HepG2 (cell line): ENCODE data around the gene CAPG. TPM values are rescaled to one million over a fixed set of nuclear protein-coding genes. Genes with fewer than 3 reads are reported as not detected.

Experiments used
- AGO2 ChIP-seq: fragments of 200-400 bp; formaldehyde crosslinking; optimal IDR thresholded peaks from 2 replicates; pipeline ENCODE3; 2017; ENCODE audit warnings: mild to moderate bottlenecking, low read depth, low read length, moderate library complexity
- AHR ChIP-seq: IDR thresholded peaks from 2 replicates; pipeline ENCODE4 v1.6.1; 2018; ENCODE audit warnings: missing genetic modification reagents, missing compliant biosample characterization
- ASH2L ChIP-seq: fragments of 300-600, 200-600 bp; sonication (generic); IDR thresholded peaks from 2 replicates; pipeline ENCODE4 v1.7.0; 2017; ENCODE audit warnings: low read depth, mild to moderate bottlenecking, moderate library complexity, mixed read lengths, low read length; ENCODE audit not compliant: insufficient read length
- BCL6 ChIP-seq: IDR thresholded peaks from 2 replicates; pipeline ENCODE4 v1.6.1; 2016; ENCODE audit warnings: missing genetic modification reagents, missing compliant biosample characterization
- CEBPG ChIP-seq: IDR thresholded peaks from 2 replicates; pipeline ENCODE4 v1.6.1; 2016
- DNMT3B ChIP-seq: conservative IDR thresholded peaks from 2 replicates; pipeline ENCODE4 v1.6.1; 2016; ENCODE audit warnings: missing biosample characterization, control low read depth
- DRAP1 ChIP-seq: IDR thresholded peaks from 2 replicates; pipeline ENCODE4 v1.6.1; 2016; ENCODE audit warnings: missing genetic modification reagents, missing compliant biosample characterization
- FOXP1 ChIP-seq, 2 experiments: fragments of 450-650 bp in 1 of 2; IDR thresholded peaks; 2 replicates each; pipeline ENCODE4 v1.6.1; 2017 to 2018; ENCODE audit warnings: antibody characterized with exemption in 1 of 2
- GABPB1 ChIP-seq: IDR thresholded peaks from 2 replicates; pipeline ENCODE4 v1.6.1; 2016; ENCODE audit warnings: mild to moderate bottlenecking, missing genetic modification reagents, moderate library complexity, missing compliant biosample characterization
- HOXA3 ChIP-seq: sonication (generic); formaldehyde crosslinking; IDR thresholded peaks from 2 replicates; pipeline ENCODE4 v1.5.0; 2020; ENCODE audit warnings: missing genetic modification reagents
- HOXA5 ChIP-seq: sonication (generic); formaldehyde crosslinking; IDR thresholded peaks from 2 replicates; pipeline ENCODE4 v1.4.0; 2020; ENCODE audit warnings: missing genetic modification reagents
- REXO4 ChIP-seq: sonication (generic); formaldehyde crosslinking; IDR thresholded peaks from 2 replicates; pipeline ENCODE4 v1.8.0; 2022; ENCODE audit warnings: missing genetic modification reagents, mild to moderate bottlenecking, borderline replicate concordance
- RFXAP ChIP-seq: sonication (generic); formaldehyde crosslinking; IDR thresholded peaks from 2 replicates; pipeline ENCODE4 v1.4.0; 2020; ENCODE audit warnings: missing genetic modification reagents, borderline replicate concordance
- SALL1 ChIP-seq: sonication (generic); formaldehyde crosslinking; IDR thresholded peaks from 2 replicates; pipeline ENCODE4 v1.8.0; 2022; ENCODE audit warnings: mild to moderate bottlenecking, missing genetic modification reagents
- SP140L ChIP-seq: sonication (generic); formaldehyde crosslinking; IDR thresholded peaks from 2 replicates; pipeline ENCODE4 v1.4.0; 2020; ENCODE audit warnings: missing genetic modification reagents, borderline replicate concordance
- SP5 ChIP-seq: IDR thresholded peaks from 2 replicates; pipeline ENCODE4 v1.6.1; 2016; ENCODE audit warnings: low read depth, borderline replicate concordance
- STAG1 ChIP-seq: sonication (generic); formaldehyde crosslinking; IDR thresholded peaks from 2 replicates; pipeline ENCODE4 v1.4.0; 2020; ENCODE audit warnings: missing genetic modification reagents
- TBX2 ChIP-seq: sonication (generic); formaldehyde crosslinking; IDR thresholded peaks from 2 replicates; pipeline ENCODE4 v1.5.0; 2020; ENCODE audit warnings: missing genetic modification reagents, mild to moderate bottlenecking, borderline replicate concordance
- YY1 ChIP-seq: IDR thresholded peaks from 2 replicates; pipeline ENCODE4 v1.6.1; 2011; ENCODE audit warnings: low read length, low read depth, moderate library complexity, mild to moderate bottlenecking; ENCODE audit not compliant: insufficient read depth, insufficient replicate concordance
- ZFP91 ChIP-seq: sonication (generic); formaldehyde crosslinking; IDR thresholded peaks from 2 replicates; pipeline ENCODE4 v1.9.0; 2022; ENCODE audit warnings: missing genetic modification reagents, mild to moderate bottlenecking, borderline replicate concordance
- ZNF10 ChIP-seq: sonication (generic); formaldehyde crosslinking; IDR thresholded peaks from 2 replicates; pipeline ENCODE4 v1.4.0; 2020; ENCODE audit warnings: mild to moderate bottlenecking, low read depth, missing genetic modification reagents, borderline replicate concordance
- ZNF136 ChIP-seq: sonication (generic); formaldehyde crosslinking; IDR thresholded peaks from 2 replicates; pipeline ENCODE4 v1.8.1; 2022; ENCODE audit warnings: low read depth, mild to moderate bottlenecking, moderate library complexity, missing genetic modification reagents
- ZNF24 ChIP-seq: fragments of 450-650 bp; IDR thresholded peaks from 2 replicates; pipeline ENCODE4 v1.6.1; 2017; ENCODE audit warnings: antibody characterized with exemption, mild to moderate bottlenecking
- ZNF687 ChIP-seq: sonication (generic); formaldehyde crosslinking; IDR thresholded peaks from 2 replicates; pipeline ENCODE4 v1.5.1; 2020; ENCODE audit warnings: mild to moderate bottlenecking, missing genetic modification reagents, moderate library complexity
- ZNF782 ChIP-seq: sonication (generic); formaldehyde crosslinking; IDR thresholded peaks from 2 replicates; pipeline ENCODE4 v1.4.0; 2020; ENCODE audit warnings: missing genetic modification reagents, mild to moderate bottlenecking, borderline replicate concordance
- polyA plus RNA-seq, 8 experiments: library from polyadenylated mRNA; depleted of rRNA in 3 of 8; stranded (reverse) in 7 of 8; unstranded in 1 of 8; fragments of >200 nt; fragmentation: Illumina TruSeq in 4 of 8; extraction: Trizol in 4 of 8; gene quantifications; 2 replicates each; pipeline versions ENCODE4 v1.2.1 to v1.2.3, GENCODE V29; 2011 to 2016; ENCODE audit warnings: low read depth in 4 of 8, missing spikeins in 1 of 8, mixed read lengths in 1 of 8; ENCODE audit not compliant: insufficient read depth in 1 of 8
- total RNA-seq, 5 experiments: library from RNA; depleted of rRNA; stranded (reverse); fragments of >200 nt; fragmentation: Illumina TruSeq; extraction: Trizol; gene quantifications; 2 replicates each; pipeline ENCODE4 v1.2.3, GENCODE V29; 2016; ENCODE audit warnings: low read depth in 1 of 5

The CAPG gene
- total and polyA plus RNA-seq, 2 of the 13 experiments (the other 11 are each of a cell fraction or from before 2014, with no cell fraction given), result 12.7 to 18.2 TPM

- TF ChIP-seq SP140L (CRISPR knock-in tag) (peak; percentile 74; the same call in 1 of the 2 replicates), HOXA3 (peak; percentile 71), ZNF136 (CRISPR knock-in tag) (0 out of 2 replicates have a peak, but pooled peaks have one; percentile 2), REXO4 (CRISPR knock-in tag) (no peak), SALL1 (peak; percentile 76), ZNF687 (CRISPR knock-in tag) (peak; percentile 89), YY1 (no peak), HOXA5 (CRISPR knock-in tag) (no peak; the same call in 1 of the 2 replicates), RFXAP (CRISPR knock-in tag) (no peak), SP5 (peak; percentile 65; the same call in 1 of the 2 replicates), STAG1 (CRISPR knock-in tag) (peak; percentile 100), ZNF24 (0 out of 2 replicates have a peak, but pooled peaks have one; percentile 44), GABPB1 (CRISPR knock-in tag) (peak; percentile 65), ZNF782 (no peak), ZFP91 (CRISPR knock-in tag) (peak; percentile 97), ZNF10 (CRISPR knock-in tag) (no peak), DRAP1 (CRISPR knock-in tag) (peak; percentile 57), AGO2 (no peak), ASH2L (no peak), BCL6 (CRISPR knock-in tag) (peak; percentile 76), TBX2 (CRISPR knock-in tag) (no peak), CEBPG (CRISPR knock-in tag) (peak; percentile 64), DNMT3B (CRISPR knock-in tag) (0 out of 2 replicates have a peak, but pooled peaks have one; percentile 13), FOXP1 (IDR thresholded peaks at IDR 0.05) (no peak), FOXP1 (CRISPR knock-in tag; IDR thresholded peaks at IDR 0.05) (no peak; the same call in 1 of the 2 replicates), AHR (peak; percentile 88; the same call in 1 of the 2 replicates)
These were observed 10.5 kb upstream of the CAPG start (continued) for GRCh38 chr2:85420536-85421259.
